Cardiac septum (tissue), 1 donor: ENCODE measurements around the gene LHFPL2. TPM values are rescaled to one million over a fixed set of nuclear protein-coding genes. Genes with fewer than 3 reads are reported as not detected.
A peak's percentile ranks its signal among the peaks of the same experiment; 100 is the strongest.

ENCODE experiments used
- DNase-seq: peaks from one replicate; pipeline ENCODE4 v3.0.0-alpha.2; 2020; ENCODE audit warnings: low spot score
- intact Hi-C: fragments of 100-400 bp; cut with DNase I; formaldehyde crosslinking; loops from one replicate; pipeline ENCODE4 v1.14.0; 2022
- total RNA-seq: library from RNA; stranded (reverse); fragmentation: NEBNext Ultra II Directional; extraction: Animal tissue kit (Norgen Biotek cat#: 25700); gene quantifications from one replicate; pipeline ENCODE4 v1.2.1, GENCODE V29; 2021
- donor health status: DM: no; HTN: no; CAD: no.

LHFPL2 gene
- total RNA-seq, 1 donor from 2014 or later: 7.9 TPM

- no peak for DNase-seq
- intact Hi-C loops: no loop called here
Observed at GRCh38 chr5:78518365-78519197, 130.0 kb downstream of the LHFPL2 start.

- no peak for DNase-seq
- intact Hi-C loops: no loop called here
Observed at GRCh38 chr5:78515670-78516069, 132.9 kb downstream of the LHFPL2 start.

DNA sequence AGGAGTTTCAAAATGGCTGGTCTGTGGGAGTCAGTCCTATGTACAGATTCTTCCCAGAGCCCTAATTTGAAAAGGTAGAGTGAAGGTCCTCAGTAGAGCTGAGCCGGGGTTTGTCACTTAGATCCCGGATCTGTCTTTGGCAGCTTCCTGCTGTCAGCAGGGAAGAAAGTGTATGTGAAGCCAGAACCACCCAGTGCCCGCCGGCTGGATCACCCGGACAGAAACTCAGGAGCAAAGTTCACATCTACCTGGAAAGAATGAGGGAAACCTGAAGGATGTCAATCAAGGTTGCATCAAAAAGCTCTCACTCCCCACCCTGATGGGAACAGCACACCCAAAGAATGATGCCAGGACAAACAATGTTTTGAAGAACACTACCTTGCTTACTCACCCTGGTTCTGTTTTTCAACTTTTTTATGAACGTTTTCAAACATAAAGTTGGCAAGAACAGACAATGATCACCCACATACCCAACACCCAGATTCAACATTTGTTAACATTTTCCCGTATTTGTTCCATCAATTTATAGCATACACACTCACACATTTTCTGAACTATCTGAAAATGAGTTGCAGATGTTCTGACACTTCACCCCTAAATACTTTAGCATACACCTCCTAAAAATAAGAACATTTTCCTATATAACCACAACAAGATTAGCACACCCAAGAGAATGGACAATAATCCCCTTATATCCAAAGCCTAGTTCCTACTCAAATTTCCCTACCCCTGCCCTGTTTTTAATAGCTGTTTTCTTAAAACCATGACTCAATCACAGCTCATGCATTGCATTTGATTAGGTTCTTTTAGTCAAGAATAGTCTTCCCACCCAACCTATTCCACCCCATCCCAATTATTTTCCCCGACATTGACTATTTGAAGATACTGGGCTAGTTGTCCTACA, 133.9 kb downstream of the LHFPL2 start:
- intact Hi-C loops: no loop called here
- DNase-seq: no peak

- intact Hi-C loops: no loop called here
- no peak for DNase-seq
Observed at GRCh38 chr5:78513441-78513840, 135.1 kb downstream of the LHFPL2 start.

DNA sequence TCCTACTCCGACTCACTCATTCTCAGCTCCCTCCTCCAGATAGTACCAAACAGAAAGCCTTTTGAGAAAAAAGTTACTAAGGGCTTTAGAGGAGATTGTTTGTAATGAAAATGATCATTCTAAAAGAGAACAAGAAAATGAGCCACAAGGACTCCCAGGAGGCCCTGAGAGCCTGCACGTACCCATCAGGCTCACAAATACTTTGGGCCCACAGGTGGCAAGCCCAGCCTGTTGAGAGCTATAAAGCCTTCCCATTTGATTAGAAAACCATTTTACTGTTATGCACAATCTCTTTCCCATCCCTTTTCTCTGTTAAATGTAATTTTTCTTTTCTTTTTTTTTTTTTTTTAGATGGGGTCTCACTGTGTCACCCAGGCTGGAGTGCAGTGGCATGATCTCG, 136.1 kb downstream of the LHFPL2 start:
- intact Hi-C loops: no loop called here
- no peak for DNase-seq

DNA sequence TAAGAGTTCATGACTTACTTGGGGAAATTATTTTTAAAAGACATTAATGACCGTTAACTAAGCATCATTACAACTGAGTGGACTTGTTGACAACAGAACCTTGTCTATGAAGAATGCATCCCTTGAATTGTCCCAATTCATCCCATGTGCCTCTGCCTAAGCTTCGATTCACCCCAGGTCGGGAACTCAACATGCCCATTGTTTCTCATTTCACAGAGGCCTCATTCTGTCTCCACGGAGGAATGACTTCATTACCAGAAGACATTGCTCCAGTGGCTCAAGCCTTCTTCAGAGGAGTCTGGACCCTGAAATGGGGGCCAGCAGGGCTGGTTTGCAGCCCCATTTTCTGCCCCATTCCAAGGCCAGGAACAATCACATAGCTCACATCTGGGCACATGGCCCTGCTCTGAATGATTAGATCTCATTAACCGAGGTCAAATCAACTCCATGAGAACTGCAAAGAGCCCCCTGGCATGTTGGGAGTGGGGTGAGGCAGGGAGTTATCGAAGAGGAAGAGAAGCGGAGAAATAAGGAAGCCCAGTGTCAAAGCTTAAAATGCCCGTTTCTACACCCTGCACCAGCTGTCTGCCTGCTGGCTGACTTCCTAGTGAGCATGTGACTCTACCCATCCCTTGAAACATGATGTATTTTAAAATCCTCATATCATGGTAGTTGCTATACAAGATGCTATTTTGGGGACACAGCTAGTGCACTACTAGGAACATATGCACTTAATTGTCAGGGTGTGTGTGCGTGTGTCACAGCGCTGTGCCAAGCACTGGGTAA, 137.3 kb downstream of the LHFPL2 start:
- intact Hi-C loops: no loop called here
- no peak for DNase-seq

GRCh38 chr5:78509884-78510769, 138.4 kb downstream of the LHFPL2 start:
- intact Hi-C loops: no loop called here
- peak; percentile 93 for DNase-seq

DNA sequence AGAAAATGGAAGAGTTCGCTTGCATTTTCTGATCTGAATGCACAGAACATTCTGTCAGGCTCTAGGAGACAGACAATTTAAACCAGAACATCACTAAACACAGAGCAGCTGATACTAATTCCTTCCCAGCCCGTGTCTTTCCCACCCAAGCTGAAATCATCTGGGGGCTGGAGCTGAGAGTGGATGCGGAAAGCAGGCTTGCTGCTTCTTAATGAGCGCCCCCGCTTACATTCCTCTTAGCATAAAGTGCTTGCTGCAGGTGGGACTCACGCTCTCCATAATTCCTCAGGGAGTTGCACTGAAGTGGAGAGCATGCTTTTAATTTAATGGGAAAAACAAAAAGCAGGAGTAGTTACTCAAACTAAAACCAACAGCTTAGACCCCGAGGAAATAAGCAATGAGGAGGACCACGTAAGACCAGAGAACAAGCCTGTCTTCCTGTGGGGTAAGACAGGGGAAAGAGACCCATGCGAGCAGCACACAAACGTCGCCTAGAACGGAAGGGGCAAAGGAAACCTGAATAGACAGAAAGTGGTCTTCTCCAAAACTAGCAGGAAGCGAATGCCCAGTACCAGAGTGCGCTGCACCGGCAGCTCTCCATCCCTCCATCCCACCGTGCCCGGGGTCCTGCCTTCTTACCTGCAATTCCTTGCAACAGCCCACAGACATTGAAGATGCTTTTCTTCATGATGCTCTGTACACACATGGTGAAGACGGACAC, 139.3 kb downstream of the LHFPL2 start:
- DNase-seq: no peak

GRCh38 chr5:78508186-78508765, 140.3 kb downstream of the LHFPL2 start:
- no peak for DNase-seq
- intact Hi-C loops: no loop called here

More for the DNA sequence above, 139.3 kb downstream of the LHFPL2 start:
- intact Hi-C loops: no loop called here

- intact Hi-C loops: no loop called here
- DNase-seq: no peak
Observed at GRCh38 chr5:78507531-78507930, 141.0 kb downstream of the LHFPL2 start.

DNA sequence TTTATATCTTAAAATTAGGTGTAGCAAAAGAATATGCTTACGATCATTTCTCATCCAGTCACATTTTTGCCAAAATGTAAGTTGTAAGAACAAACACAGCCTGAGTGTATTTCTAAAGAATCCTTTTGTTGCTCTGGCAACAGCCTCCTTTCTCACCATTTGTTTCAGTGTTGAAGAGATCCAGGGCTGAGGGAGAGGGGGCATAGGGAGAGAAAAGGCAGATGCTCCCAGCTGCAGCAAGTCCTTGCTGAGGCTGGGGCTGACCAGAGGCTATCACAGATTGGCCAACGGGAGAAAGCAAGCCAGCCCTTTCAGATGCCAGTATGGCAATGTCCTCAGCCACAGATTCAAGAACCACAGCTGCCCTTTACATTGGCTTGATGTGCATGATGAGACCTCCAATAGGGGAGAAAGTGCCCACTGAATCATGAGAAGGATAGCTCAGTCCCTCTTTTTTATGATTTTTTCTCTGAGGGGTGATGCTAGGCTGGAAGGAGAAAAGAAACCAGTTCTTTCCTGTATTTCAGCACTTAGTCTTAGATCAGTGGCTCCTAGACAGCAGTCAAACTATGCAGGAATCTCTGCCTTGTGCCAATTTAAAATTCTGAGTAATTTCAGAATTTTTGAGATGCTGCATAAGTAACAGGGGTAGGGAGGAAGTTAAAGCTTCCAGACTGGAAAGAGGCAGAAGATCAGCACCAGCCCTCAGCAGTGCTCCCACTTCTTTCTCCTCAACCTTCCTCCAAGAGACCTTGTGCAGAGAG, 142.1 kb downstream of the LHFPL2 start:
- intact Hi-C loops: no loop called here

GRCh38 chr5:78505860-78506259, 142.7 kb downstream of the LHFPL2 start:
- intact Hi-C loops: no loop called here
- DNase-seq: no peak

More for the DNA sequence above, 142.1 kb downstream of the LHFPL2 start:
- no peak for DNase-seq

GRCh38 chr5:78504704-78505677, 143.6 kb downstream of the LHFPL2 start:
- intact Hi-C loops: no loop called here
- DNase-seq: peak; percentile 90

- intact Hi-C loops: no loop called here
- DNase-seq: no peak
Observed at GRCh38 chr5:78503958-78504653, 144.5 kb downstream of the LHFPL2 start.
